ENCODE results near the gene SARNP. TPM values are rescaled to one million over a fixed set of nuclear protein-coding genes. Genes with fewer than 3 reads are reported as not detected.
"Not testable (repeated sequence)": the region's sequence is repeated elsewhere in the genome, so short reads cannot be mapped to it uniquely, and the experiment has no call there.

Gene SARNP
- total and polyA plus RNA-seq, 4 experiments from 2014 or later: 47.7 to 122 (median 69.8) TPM

GRCh38 chr12:55758575-55758974 lies 58.9 kb downstream of the SARNP start:
- Mint-ChIP-seq H3K36me3 (peaks cover 24 to 62% of the 10 kb centered on the region in 2 donors), H3K27ac (peak overlapping the region in 3 of 7 donors; percentile 17 to 57 (median 48))
- CTCF ChIA-PET (ENCODE audit: partially characterized antibody): interaction anchor here (0.7 kb wide), 1 partner anchor 271 kb away, joined by 3 read pairs; no protein-coding TSS in a partner anchor
- H3K4me3 Mint-ChIP-seq; H3K27ac ChIP-seq (ENCODE audit: low read depth, low read length); H3K27me3 Mint-ChIP-seq; H3K9me3 Mint-ChIP-seq; H3K4me3 ChIP-seq (ENCODE audit: low read length in 2 of 2); DNase-seq; H3K9me3 ChIP-seq (ENCODE audit: control insufficient read depth in 1 of 2, low read length in 2 of 2); H3K27me3 ChIP-seq (ENCODE audit: insufficient read depth, low read length); H3K4me1 ChIP-seq (ENCODE audit: insufficient read depth, low read length); H3K4me1 Mint-ChIP-seq; intact Hi-C loops (cut with micrococcal nuclease): not testable (repeated sequence)
- peaks cover 44% of the 10 kb centered on the region for H3K36me3 ChIP-seq (ENCODE audit: insufficient read depth, low read length)
- POLR2A ChIA-PET (ENCODE audit: partially characterized antibody): interaction anchor here (5.3 kb wide), 1 partner anchor 15 kb away, joined by 18 read pairs; the partner anchor contains the start of gene GDF11

GRCh38 chr12:55757701-55758100 lies 59.8 kb downstream of the SARNP start:
- H3K27ac ChIP-seq (ENCODE audit: low read depth, low read length): no peak overlapping the region
- H3K4me1 ChIP-seq (ENCODE audit: insufficient read depth, low read length): no peaks in the 10 kb centered on the region
- Mint-ChIP-seq H3K4me3 (no peak overlapping the region), H3K9me3 (no peaks in the 10 kb centered on the region), H3K27ac (peak overlapping the region; percentile 5 to 77 (median 47)), H3K4me1 (peaks cover 0 to 5% (median 2%) of the 10 kb centered on the region in 4 donors), H3K36me3 (peaks cover 24 to 61% of the 10 kb centered on the region in 2 donors), H3K27me3 (no peaks in the 10 kb centered on the region)
- H3K4me3 ChIP-seq (ENCODE audit: low read length in 2 of 2): no peak overlapping the region
- peaks cover 49% of the 10 kb centered on the region for H3K36me3 ChIP-seq (ENCODE audit: insufficient read depth, low read length)
- intact Hi-C loops (cut with micrococcal nuclease): no loop called here
- ChIA-PET POLR2A (ENCODE audit: partially characterized antibody) (interaction anchor here (1.7 to 5.3 kb wide), 2 partner anchors 14 to 39 kb away, joined by 6 to 18 read pairs; partner anchors contain the start of gene GDF11), CTCF (ENCODE audit: partially characterized antibody) (interaction anchor here (1.0 to 7.8 kb wide), 4 partner anchors 11 to 182 kb away, joined by 3 to 37 read pairs (median 3); no protein-coding TSS in a partner anchor)
- H3K27me3 ChIP-seq (ENCODE audit: insufficient read depth, low read length): no peaks in the 10 kb centered on the region
- H3K9me3 ChIP-seq (ENCODE audit: control insufficient read depth in 1 of 2, low read length in 2 of 2): no peaks in the 10 kb centered on the region
- no peak for DNase-seq

GRCh38 chr12:55755246-55755645 lies 62.3 kb downstream of the SARNP start:
- H3K4me3 Mint-ChIP-seq: no peak overlapping the region
- no peaks in the 10 kb centered on the region for H3K9me3 Mint-ChIP-seq
- ChIA-PET POLR2A (ENCODE audit: partially characterized antibody) (interaction anchor here (0.7 to 5.3 kb wide), 5 partner anchors 12 to 352 kb away, joined by 3 to 18 read pairs (median 5); partner anchors contain the start of gene GDF11), CTCF (ENCODE audit: partially characterized antibody) (interaction anchor here (0.6 to 7.8 kb wide), 4 partner anchors 11 to 42 kb away, joined by 3 to 37 read pairs (median 11); partner anchors contain the start of gene GDF11)
- no peaks in the 10 kb centered on the region for H3K27me3 Mint-ChIP-seq
- Histone ChIP-seq H3K4me3 (ENCODE audit: low read length in 2 of 2) (no peak overlapping the region), H3K36me3 (ENCODE audit: insufficient read depth, low read length) (peaks cover 49% of the 10 kb centered on the region), H3K9me3 (ENCODE audit: control insufficient read depth in 1 of 2, low read length in 2 of 2) (no peaks in the 10 kb centered on the region), H3K4me1 (ENCODE audit: insufficient read depth, low read length) (no peaks in the 10 kb centered on the region), H3K27me3 (ENCODE audit: insufficient read depth, low read length) (no peaks in the 10 kb centered on the region), H3K27ac (ENCODE audit: low read depth, low read length) (no peak overlapping the region)
- intact Hi-C loops (cut with micrococcal nuclease): no loop called here
- peaks cover 0 to 3% (median 0%) of the 10 kb centered on the region in 4 donors for H3K4me1 Mint-ChIP-seq
- H3K36me3 Mint-ChIP-seq: peaks cover 20 to 70% of the 10 kb centered on the region in 2 donors
- no peak for DNase-seq
- H3K27ac Mint-ChIP-seq: peak overlapping the region in 6 of 7 donors; percentile 30 to 77 (median 64)

- H3K9me3 ChIP-seq (ENCODE audit: control insufficient read depth in 1 of 2, low read length in 2 of 2): no peaks in the 10 kb centered on the region
- H3K4me1 Mint-ChIP-seq: peaks cover 18 to 43% (median 27%) of the 10 kb centered on the region in 4 donors
- CTCF ChIA-PET (ENCODE audit: partially characterized antibody): interaction anchor here (1.6 to 2.1 kb wide), 5 partner anchors 10 to 281 kb away, joined by 4 to 10 read pairs (median 4); no protein-coding TSS in a partner anchor
- H3K4me3 ChIP-seq (ENCODE audit: low read length in 2 of 2): no peak overlapping the region
- H3K27ac ChIP-seq (ENCODE audit: low read depth, low read length): no peak overlapping the region
- intact Hi-C loops (cut with micrococcal nuclease): no loop called here
- POLR2A ChIA-PET (ENCODE audit: partially characterized antibody): interaction anchor here (1.0 to 13.3 kb wide), 7 partner anchors 10 to 195 kb away, joined by 3 to 201 read pairs (median 4); partner anchors contain the start of genes DGKA, ORMDL2, PYM1 and SARNP
- H3K36me3 ChIP-seq (ENCODE audit: insufficient read depth, low read length): peaks cover 10% of the 10 kb centered on the region
- DNase-seq: no peak
- no peaks in the 10 kb centered on the region for H3K9me3 Mint-ChIP-seq
- no peaks in the 10 kb centered on the region for H3K27me3 Mint-ChIP-seq
- no peaks in the 10 kb centered on the region for H3K27me3 ChIP-seq (ENCODE audit: insufficient read depth, low read length)
- H3K27ac Mint-ChIP-seq: peak overlapping the region in 3 of 7 donors; percentile 31 to 56 (median 33)
- H3K4me1 ChIP-seq (ENCODE audit: insufficient read depth, low read length): peaks cover 16% of the 10 kb centered on the region
- no peak overlapping the region for H3K4me3 Mint-ChIP-seq
- peaks cover 0 to 46% of the 10 kb centered on the region in 2 donors for H3K36me3 Mint-ChIP-seq
Observed at GRCh38 chr12:55748230-55748993, 69.1 kb downstream of the SARNP start.

GRCh38 chr12:55746913-55747231 lies 70.7 kb downstream of the SARNP start:
- POLR2A ChIA-PET (ENCODE audit: partially characterized antibody): interaction anchor here (0.8 to 13.3 kb wide), 5 partner anchors 8 to 227 kb away, joined by 3 to 201 read pairs (median 4); partner anchors contain the start of genes DGKA, ORMDL2, PYM1 and RAB5B
- H3K4me1 Mint-ChIP-seq: peaks cover 24 to 54% (median 34%) of the 10 kb centered on the region in 4 donors
- intact Hi-C loops (cut with micrococcal nuclease): no loop called here
- Histone ChIP-seq H3K4me1 (ENCODE audit: insufficient read depth, low read length) (peaks cover 20% of the 10 kb centered on the region), H3K36me3 (ENCODE audit: insufficient read depth, low read length) (no peaks in the 10 kb centered on the region), H3K9me3 (ENCODE audit: control insufficient read depth in 1 of 2, low read length in 2 of 2) (no peaks in the 10 kb centered on the region), H3K27me3 (ENCODE audit: insufficient read depth, low read length) (no peaks in the 10 kb centered on the region), H3K27ac (ENCODE audit: low read depth, low read length) (no peak overlapping the region), H3K4me3 (ENCODE audit: low read length in 2 of 2) (no peak overlapping the region)
- H3K27me3 Mint-ChIP-seq: no peaks in the 10 kb centered on the region
- peaks cover 0 to 37% of the 10 kb centered on the region in 2 donors for H3K36me3 Mint-ChIP-seq
- no peak overlapping the region for H3K4me3 Mint-ChIP-seq
- CTCF ChIA-PET (ENCODE audit: partially characterized antibody): interaction anchor here (0.9 to 2.1 kb wide), 6 partner anchors 9 to 298 kb away, joined by 3 to 10 read pairs (median 4); no protein-coding TSS in a partner anchor
- peak overlapping the region in 4 of 7 donors; percentile 53 to 87 (median 66) for H3K27ac Mint-ChIP-seq
- DNase-seq: no peak
- H3K9me3 Mint-ChIP-seq: no peaks in the 10 kb centered on the region

GRCh38 chr12:55746174-55746912 lies 71.2 kb downstream of the SARNP start:
- no peaks in the 10 kb centered on the region for H3K27me3 ChIP-seq (ENCODE audit: insufficient read depth, low read length)
- Mint-ChIP-seq H3K36me3 (peaks cover 0 to 33% of the 10 kb centered on the region in 2 donors), H3K4me3 (peak overlapping the region; percentile 1 to 76 (median 54)), H3K27ac (peak overlapping the region; percentile 56 to 92 (median 86)), H3K4me1 (peaks cover 24 to 56% (median 35%) of the 10 kb centered on the region in 4 donors), H3K27me3 (no peaks in the 10 kb centered on the region), H3K9me3 (no peaks in the 10 kb centered on the region)
- peaks cover 20% of the 10 kb centered on the region for H3K4me1 ChIP-seq (ENCODE audit: insufficient read depth, low read length)
- no peaks in the 10 kb centered on the region for H3K9me3 ChIP-seq (ENCODE audit: control insufficient read depth in 1 of 2, low read length in 2 of 2)
- intact Hi-C loops (cut with micrococcal nuclease): no loop called here
- no peak overlapping the region for H3K4me3 ChIP-seq (ENCODE audit: low read length in 2 of 2)
- H3K27ac ChIP-seq (ENCODE audit: low read depth, low read length): no peak overlapping the region
- POLR2A ChIA-PET (ENCODE audit: partially characterized antibody): interaction anchor here (0.8 to 13.3 kb wide), 6 partner anchors 8 to 227 kb away, joined by 3 to 201 read pairs (median 4); partner anchors contain the start of genes DGKA, ORMDL2, PYM1 and RAB5B
- CTCF ChIA-PET (ENCODE audit: partially characterized antibody): interaction anchor here (0.9 to 2.1 kb wide), 5 partner anchors 51 to 261 kb away, joined by 3 to 7 read pairs (median 4); no protein-coding TSS in a partner anchor
- H3K36me3 ChIP-seq (ENCODE audit: insufficient read depth, low read length): no peaks in the 10 kb centered on the region
- no peak for DNase-seq

Data from CD4-positive, alpha-beta memory T cell (primary cell).